Posterior vena cava (tissue), 2 donors: ENCODE measurements around the gene CXCR1. TPM values are rescaled to one million over a fixed set of nuclear protein-coding genes. Genes with fewer than 3 reads are reported as not detected.
A peak's percentile ranks its signal among the peaks of the same experiment; 100 is the strongest.
"Not testable (repeated sequence)": the region's sequence is repeated elsewhere in the genome, so short reads cannot be mapped to it uniquely, and the experiment has no call there.

ENCODE experiments used
- DNase-seq: peaks from one replicate; pipeline ENCODE4 v3.0.0-alpha.2; 2020; ENCODE audit warnings: low spot score
- intact Hi-C, 2 donors: fragments of 100-400 bp; cut with DNase I; formaldehyde crosslinking; loops; one replicate each; pipeline versions ENCODE4 v1.14.1 to v1.14.2; 2022 to 2023
- long read RNA-seq, 2 donors: library from polyadenylated mRNA; unstranded; transcript quantifications; one replicate each; pipeline ENCODE4 v2.0.0, GENCODE V29; 2020 to 2021
- total RNA-seq, 2 donors: library from RNA; stranded (reverse); fragmentation: NEBNext Ultra II Directional; extraction: Animal tissue kit (Norgen Biotek cat#: 25700); gene quantifications; one replicate each; pipeline ENCODE4 v1.2.1, GENCODE V29; 2021
- donor health status: DM: yes; HTN: yes; CAD: no.
- donor health status: DM: yes; HTN: yes; CAD: no.

The CXCR1 gene
- 1 to 10 TPM; 1.1 to 2.5 TPM for total RNA-seq
- long read RNA-seq, donor 1, partial matches to known transcripts, result 1 of 1 reads
- long read RNA-seq, donor 1, other reads (novel, unspliced or antisense), result 0 of 1 reads
- long read RNA-seq, donor 2, partial matches to known transcripts, result 0 of 1 reads
- long read RNA-seq, donor 2, other reads (novel, unspliced or antisense), result 0 of 1 reads

DNA sequence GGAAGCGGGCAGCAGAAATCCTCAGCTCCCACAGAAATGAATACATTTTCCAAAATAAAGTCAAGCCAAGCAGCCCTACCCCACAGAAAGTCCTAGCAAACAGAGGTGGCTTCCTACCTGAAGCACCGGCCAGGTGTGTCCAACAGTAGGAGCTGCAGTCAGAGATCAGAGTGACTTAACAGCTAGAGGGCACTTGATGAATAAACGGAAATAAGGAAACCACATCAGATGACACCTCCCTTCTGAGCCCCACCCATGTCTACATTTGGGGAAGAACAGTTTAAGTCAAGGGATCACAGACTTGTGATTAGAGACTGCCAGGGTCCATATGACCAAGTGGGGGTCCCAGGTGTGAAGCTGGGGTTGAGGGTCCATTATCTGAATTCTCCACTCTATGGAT lies at the start of gene CXCR1:
Gene CXCR1 (minus strand): TSS at position 172 of the 400 bp plus-strand sequence. CDS start 1,751 bp downstream, outside the sequence.
- intact Hi-C loops, result no loop called here

DNA sequence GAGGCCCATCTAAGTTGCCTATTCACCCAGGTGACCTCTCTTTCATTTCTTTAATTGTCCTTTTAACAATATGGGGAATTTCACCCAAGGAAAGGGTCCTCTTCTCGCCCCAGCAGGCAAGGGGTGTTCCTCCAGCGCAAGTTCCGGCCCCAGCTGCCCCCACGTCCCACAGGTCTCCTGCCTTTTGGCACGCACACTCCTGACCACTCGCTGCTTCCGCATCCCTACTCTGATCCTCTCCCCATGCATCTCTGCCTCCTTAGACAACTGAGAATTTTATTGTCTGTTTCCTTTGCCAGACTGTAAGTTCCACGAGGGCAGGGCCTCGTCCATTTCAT lies 49.5 kb upstream of the CXCR1 start:
- intact Hi-C loops, result no loop called here

More for the DNA sequence above, at the start of gene CXCR1:
- DNase-seq, result no peak

DNA sequence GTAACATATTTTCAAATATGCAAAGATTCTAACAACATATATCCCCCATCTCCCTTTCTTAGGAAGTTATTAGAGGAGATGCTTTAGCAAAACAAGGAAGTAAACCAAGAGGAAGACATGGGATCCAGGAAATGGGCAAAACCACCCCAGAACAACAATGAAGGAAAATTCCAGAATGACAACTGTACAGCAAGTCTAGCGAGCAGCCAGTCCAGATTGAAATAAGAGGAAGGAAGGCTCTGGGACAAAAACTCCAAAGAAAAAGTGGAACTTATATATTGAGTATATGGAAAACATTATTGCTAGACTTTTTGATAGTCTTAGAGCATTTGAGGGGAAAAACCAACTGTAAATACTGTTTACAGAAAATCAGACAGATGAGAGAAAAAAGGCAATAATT lies 47.4 kb upstream of the CXCR1 start:
- intact Hi-C loops, result no loop called here
- no peak for DNase-seq

More for the DNA sequence above, 49.5 kb upstream of the CXCR1 start:
- no peak for DNase-seq

DNA sequence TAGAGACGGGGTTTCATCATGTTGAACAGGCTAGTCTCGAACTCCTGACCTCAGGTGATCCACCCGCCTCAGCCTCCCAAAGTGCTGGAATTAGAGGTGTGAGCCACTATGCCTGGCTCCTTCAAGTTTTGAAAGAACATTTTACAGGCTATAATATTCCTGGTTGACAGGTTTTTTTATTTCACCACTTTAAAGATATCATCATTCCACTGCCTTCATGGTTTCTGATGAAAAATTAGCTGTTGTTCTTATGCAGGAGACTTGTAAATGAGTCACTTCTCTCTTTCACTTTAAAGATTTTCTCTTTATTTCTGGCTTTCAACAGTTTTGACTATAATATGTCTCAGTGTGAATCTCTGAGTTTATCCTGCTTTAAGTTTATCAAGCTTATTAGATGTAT lies 42.3 kb upstream of the CXCR1 start:
- intact Hi-C loops, result no loop called here
- no peak for DNase-seq

DNA sequence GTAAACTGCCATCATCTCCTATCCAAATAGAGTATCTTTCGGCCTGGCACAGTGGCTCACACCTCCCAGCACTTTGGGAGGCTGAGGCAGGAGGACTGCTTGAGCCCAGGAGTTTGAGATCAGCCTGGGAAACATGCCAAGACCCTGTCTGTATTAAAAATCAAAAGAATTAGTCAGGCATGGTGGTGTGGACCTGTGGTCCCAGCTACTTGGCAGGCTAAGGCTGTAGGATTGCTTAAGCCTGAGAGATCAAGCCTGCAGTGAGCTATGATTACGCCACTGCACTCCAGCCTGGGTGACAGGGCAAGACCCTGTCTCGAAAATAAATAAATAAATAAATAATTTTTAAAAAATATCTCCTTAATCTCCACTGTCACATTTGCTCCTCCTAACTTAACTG lies 35.5 kb upstream of the CXCR1 start:
- DNase-seq, result no peak
- intact Hi-C loops, result no loop called here

DNA sequence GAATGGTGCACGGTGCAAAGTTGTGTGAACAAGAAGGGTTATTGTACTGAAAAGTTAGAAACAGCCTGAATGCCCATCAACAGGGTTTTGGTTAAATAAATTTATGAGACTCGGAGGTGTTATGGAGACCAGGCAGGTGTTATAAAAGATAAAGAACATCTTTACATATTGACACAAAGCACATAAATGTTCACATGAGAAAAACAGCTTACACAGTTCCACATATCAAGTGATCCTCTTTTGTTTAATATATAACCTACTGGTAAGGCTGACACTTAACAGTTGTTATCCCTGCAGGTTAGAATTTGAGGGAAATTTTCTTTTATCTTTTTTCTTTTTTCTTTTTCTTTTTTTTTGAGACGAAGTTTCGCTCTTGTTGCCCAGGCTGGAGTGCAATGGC lies 30.2 kb upstream of the CXCR1 start:
- DNase-seq, result no peak
- intact Hi-C loops, result no loop called here

DNA sequence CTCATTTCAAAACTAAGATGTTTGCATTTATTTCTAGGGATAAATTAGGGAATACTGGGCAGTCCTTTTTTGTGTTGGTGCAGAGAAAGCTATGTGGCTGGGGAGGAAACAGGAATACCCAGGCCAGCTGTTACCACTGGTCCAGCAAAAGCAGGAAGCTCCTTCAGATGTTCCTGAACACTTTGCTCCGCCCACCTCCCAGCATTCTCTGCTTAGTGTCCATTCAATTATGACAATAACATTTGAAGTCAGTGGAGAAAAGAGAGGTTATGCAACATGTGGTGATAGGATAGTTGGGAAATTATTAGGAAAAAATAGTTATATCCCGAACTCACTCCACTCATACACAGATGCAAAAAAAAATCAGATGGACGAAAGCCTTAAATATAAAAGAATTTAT lies 28.1 kb upstream of the CXCR1 start:
- no peak for DNase-seq
- intact Hi-C loops, result no loop called here

DNA sequence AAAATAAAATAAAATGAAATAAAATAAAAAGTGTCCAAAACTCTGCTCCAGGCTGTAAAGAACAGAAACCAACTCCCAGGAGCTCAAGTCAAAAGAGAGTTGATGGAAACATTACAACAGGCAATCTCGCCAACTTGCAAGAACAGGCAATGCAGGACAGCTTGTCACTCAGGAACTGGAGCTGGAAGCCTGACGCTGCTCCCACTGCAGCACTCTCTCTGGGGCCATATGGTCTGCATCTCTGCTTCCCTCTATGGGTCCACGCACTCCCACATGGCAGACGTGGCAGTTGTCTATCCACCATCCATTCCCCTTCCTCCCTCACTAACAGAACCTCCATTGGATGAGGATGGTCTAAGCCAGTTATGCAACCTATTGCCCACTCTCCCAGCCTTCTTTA lies 26.9 kb upstream of the CXCR1 start:
- intact Hi-C loops, result no loop called here
- DNase-seq, result no peak

DNA sequence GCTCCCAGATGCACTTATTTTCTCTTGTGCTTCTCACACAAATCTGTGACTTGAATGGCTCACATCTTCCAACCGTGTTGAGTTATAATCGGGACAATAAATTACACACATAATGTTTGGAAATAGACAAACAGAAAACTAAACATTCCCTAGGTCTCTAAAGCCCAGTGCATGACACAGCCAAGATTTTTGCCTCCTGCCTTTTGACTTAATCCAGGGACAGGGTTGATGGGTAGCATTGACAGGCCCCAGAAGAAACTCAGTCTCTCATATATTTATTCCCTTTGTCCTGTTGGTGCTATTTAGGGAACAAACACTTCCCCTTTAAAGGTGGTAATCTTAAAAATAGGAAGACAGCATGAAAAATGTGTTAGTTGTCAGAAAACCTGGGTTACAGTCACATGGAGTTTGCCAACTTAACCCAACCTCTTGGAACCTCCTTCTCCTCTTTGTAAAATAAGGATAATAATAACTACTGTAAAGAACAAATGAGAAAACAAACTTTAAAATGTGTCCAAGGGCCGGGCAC lies 26.2 kb upstream of the CXCR1 start:
- intact Hi-C loops, result no loop called here
- no peak for DNase-seq

DNA sequence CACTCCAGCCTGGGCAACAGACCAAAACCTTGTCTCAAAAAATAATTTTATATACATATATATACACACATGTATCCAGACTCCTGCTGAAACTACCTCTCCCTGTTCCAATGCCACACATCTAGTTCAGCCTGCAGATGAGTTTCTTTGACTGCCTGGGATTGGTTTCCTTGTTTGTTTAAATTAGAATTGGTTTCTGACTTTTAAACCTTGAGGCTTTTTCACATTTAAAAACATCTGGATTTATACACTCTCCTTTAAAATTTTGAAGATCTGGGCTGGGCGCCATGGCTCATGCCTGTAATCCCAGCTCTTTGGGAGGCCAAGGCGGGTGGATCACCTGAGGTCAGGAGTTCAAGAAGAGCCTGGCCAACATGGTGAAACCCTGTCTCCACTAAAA lies 21.8 kb upstream of the CXCR1 start:
- intact Hi-C loops, result loop anchor here in 1 of 2 donors (10.0 kb wide), 1 partner anchor 176 kb away; no protein-coding TSS in a partner anchor
- DNase-seq, result no peak

DNA sequence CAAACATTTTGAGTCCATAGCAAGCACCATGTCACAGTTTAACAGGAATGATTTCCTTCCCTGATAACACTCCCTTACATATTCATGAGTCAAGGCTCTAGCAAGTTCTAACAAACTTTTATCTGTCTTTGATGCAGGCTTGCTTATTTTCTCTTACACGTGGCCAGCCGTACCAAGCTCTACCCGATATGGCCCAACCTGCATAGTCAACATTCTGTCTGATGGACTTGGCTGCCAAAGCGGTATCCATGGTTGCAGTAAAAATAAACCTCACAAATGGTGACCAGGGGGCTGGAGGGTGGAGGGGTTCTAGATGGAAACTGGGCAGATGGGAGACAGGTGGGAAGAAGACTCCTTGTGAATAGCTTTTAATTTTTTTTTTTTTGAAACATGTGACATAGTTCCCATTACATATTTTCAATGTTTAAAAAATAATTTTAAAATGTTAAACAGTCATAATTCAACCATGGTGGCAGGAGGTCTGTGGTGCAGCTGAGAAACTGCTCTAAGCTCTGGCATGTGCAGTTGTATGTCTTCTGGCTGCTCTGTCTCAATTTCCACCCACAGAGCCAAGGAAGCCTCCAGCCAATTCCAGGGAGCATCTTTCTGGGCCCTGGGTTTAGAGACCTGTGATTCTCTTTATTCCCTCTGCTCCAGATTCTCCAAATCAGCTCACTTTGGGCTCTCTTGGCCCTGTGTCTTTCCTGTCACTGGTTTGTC lies 20.7 kb upstream of the CXCR1 start:
- intact Hi-C loops, result loop anchor here in 1 of 2 donors (10.0 kb wide), 1 partner anchor 177 kb away; no protein-coding TSS in a partner anchor
- no peak for DNase-seq

DNA sequence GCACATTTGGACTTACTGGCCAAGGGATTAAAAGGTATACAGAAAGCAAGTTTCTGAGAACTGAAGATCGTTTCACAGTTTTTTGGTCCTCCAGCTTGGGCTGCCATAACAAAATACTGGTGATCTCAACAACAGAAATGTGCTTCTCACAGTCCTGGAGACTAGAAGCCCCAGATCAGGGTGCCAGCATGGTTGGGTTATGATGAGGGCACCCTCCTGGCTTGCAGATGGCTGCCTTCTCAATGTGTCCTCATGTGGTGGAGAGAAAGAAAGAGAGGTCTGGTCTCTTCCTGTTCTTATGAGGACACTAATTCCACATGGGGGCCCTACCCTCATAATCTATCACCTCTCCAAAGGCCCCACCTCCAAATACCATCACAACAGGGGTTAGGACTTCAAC lies 20.1 kb upstream of the CXCR1 start:
- intact Hi-C loops, result loop anchor here in 1 of 2 donors (10.0 kb wide), 1 partner anchor 178 kb away; no protein-coding TSS in a partner anchor

DNA sequence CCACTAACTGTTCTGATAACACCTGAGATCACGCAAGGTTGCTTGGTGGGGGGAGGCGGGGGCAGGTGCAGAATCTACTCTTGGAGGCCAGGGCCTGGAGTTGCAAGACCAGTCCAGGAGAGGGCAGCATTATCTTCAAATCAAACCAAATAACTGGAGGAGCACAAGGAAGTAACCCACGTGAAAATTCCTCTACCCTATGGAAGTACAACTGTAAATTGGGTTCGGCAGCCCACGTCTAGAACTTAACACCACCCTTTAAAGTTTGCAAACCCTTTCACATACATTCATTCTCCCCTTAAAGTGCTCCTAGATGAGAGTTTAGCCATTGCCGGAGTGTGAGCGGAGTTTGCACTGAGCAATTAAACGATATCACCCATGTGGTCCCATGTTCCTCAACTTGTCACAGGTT lies 19.6 kb upstream of the CXCR1 start:
- DNase-seq, result peak; percentile 87
- intact Hi-C loops, result loop anchor here in 1 of 2 donors (10.0 kb wide), 1 partner anchor 178 kb away; no protein-coding TSS in a partner anchor

More for the DNA sequence above, 20.1 kb upstream of the CXCR1 start:
- no peak for DNase-seq

DNA sequence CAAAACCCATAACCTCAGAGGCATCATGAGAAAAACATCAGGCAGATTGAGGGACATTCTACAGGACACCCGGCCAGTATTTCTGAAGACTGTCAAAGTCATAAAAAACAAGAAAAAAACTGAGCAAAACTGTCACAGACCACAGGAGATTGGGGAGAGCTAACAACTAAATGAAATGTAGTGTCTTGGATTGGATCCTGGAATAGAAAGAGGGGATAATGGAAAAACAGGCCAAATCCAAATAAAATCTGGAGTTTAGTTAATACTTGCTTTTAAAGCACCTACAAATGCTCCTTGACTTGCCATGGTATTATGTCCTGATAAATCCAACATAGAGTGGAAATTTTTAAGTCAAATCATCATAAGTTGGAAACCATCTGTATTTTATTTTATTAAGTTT lies 17.6 kb upstream of the CXCR1 start:
- intact Hi-C loops, result loop anchor here in 1 of 2 donors (10.0 kb wide), 1 partner anchor 180 kb away; no protein-coding TSS in a partner anchor
- no peak for DNase-seq

DNA sequence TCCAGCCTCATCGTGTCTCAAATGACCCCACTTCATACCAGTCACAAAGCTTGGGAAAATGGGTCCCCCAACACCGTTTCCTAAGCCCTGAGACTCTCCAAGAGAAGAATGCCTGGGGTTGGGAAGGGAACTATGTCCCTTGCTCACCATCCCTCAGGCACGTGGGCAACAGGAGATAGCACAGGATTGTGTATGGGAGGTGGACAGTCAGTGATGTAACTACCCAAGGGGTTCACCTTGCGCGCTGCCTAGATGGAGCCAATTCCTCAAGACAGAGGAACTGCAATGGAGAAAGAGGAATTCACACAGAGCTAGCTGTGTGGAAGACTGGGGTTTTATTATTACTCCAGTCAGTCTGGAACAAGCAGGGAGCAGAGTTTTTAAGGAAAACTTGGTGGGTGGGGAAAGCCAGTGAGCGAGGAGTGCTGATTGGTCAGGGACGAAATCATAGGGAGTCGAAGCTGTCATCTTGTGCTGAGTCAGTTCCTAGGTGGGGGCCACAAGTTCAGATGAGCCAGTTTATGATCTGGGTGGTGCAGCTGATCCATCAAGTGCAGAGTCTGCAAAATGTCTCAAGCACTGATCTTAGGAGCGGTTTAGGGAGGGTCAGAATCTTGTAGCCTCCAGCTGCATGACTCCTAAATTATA lies 13.8 kb upstream of the CXCR1 start:
- intact Hi-C loops, result loop anchor here in 1 of 2 donors (10.0 kb wide), 1 partner anchor 184 kb away; no protein-coding TSS in a partner anchor
- DNase-seq, result no peak

DNA sequence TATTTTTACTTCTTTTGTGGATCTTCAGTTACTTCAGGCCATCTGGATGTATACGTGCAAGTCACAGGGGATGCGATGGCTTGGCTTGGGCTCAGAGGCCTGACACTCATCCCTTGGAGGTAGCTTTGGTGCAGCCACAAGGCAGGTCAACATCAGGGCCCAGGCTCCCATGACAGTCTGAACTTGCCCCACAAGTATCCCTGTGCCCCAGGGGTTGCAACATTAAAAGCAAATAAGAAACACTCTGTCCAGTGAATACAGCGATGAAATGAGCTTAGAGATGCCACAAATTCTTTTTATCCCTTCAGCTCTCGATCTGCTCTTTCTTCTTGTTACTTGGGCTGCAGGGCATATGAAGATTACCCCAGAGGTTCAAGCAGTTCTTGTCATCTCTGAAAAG lies 13.0 kb upstream of the CXCR1 start:
- no peak for DNase-seq
- intact Hi-C loops, result loop anchor here in 1 of 2 donors (10.0 kb wide), 1 partner anchor 185 kb away; no protein-coding TSS in a partner anchor

DNA sequence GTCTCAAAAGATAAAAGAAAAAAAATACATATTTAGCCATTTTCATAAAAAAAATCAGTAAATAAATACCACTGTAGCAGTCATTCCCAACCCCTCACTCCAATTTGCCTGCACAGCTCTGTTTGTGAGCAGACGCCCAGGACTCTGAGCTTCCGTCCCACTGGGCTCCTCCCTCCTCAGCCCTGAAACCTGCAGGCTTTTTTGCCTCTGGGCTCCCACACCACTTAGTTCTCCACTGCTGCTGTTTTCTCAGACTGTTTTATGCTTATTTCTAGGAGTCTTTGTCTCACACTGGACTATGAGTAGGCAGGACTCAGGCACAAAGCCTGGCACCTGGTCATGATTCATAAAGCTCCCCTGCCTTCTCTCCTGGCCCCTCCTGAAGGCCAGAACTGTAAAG lies 6.1 kb upstream of the CXCR1 start:
- intact Hi-C loops, result no loop called here
- DNase-seq, result no peak

DNA sequence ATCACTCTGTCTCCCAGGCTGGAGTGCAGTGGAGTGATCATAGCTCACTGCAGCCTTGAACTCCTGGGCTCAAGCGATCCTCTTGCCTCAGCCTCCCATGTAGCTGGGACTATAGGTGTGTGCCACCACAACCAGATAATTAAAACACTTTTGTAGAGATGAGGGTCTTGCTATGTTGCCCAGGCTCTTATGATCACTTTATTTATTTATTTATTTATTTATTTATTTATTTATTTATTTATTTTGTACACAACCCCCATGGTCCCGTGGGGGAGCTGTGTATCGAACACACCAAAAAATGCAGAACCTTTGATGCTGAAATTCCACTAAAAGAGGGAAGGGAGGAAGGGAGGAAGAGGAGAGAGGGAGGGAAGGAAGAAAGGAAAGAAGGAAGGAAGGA lies 5.0 kb upstream of the CXCR1 start:
- DNase-seq, intact Hi-C loops: not testable (repeated sequence)

DNA sequence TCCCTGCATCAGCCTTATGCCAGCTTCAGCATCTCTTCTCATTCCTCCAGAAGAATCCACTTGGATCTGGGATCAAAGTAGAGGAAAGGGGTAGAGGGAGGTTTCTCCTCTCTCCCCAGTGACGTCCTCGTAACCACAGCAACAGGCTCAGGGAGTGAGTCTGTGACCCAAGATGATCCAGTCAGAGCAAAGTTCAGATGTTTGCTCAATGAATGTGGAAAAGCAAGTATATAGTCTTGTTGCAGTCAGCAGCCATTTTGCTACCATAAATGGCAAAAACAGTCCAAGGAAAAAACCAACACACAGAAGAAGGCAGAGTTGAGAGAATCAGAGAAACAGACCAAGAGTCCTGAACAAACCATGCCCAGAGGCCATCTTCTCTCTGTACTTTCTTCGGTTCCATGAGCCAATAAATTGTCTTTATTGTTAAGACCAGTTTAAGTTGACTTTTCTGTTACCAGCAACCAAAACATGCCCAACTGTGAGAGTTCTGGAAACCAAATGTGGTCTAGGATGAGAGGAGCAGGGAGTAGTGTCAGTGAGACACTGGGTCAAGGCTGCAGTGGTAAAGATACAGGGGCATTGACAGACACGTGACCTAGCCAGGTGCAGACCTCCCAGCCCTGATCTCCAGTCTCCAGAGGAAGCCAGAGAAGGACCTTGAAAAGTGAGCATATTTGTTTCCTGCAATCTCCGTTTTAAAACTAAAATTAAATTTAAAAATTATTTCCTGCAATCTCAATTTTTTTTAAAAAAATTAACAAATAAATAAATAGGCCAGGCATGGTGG lies 3.2 kb upstream of the CXCR1 start:
- DNase-seq, result no peak
- intact Hi-C loops, result no loop called here
